HEK293T (cell line): ENCODE measurements around the gene RNF169.
"Not testable (repeated sequence)": the region's sequence is repeated elsewhere in the genome, so short reads cannot be mapped to it uniquely, and the experiment has no call there.

Source experiments
- CTCF ChIA-PET: fragments of 350-600 bp; formaldehyde crosslinking; extraction: SDS; loops from one replicate; lab custom pipeline; 2021; ENCODE audit warnings: antibody characterized with exemption, inconsistent platforms; lab: Yijun Ruan, JAX
- POLR2A ChIA-PET: fragments of 350-600 bp; formaldehyde crosslinking; extraction: SDS; loops from one replicate; lab custom pipeline; 2020; ENCODE audit warnings: antibody characterized with exemption, inconsistent platforms; lab: Yijun Ruan, JAX
- DNase-seq: peaks from one replicate; pipeline ENCODE4 v3.0.0; 2012; ENCODE audit warnings: mixed read lengths; ENCODE audit errors: extremely low spot score
- ARNT ChIP-seq: fragments of 450-650 bp; IDR thresholded peaks from 2 replicates; pipeline ENCODE4 v1.6.1; 2017; ENCODE audit warnings: mild to moderate bottlenecking
- BHLHE40 ChIP-seq: fragments of 450-650 bp; IDR thresholded peaks from 2 replicates; pipeline ENCODE4 v1.6.1; 2016; ENCODE audit warnings: mild to moderate bottlenecking, moderate library complexity, borderline replicate concordance
- CTBP1 ChIP-seq: fragments of 450-650 bp; IDR thresholded peaks from 2 replicates; pipeline ENCODE4 v1.6.1; 2016; ENCODE audit warnings: borderline replicate concordance
- ELF4 ChIP-seq: fragments of 450-650 bp; IDR thresholded peaks from 2 replicates; pipeline ENCODE4 v1.6.1; 2017; ENCODE audit warnings: antibody characterized with exemption
- FOXA1 ChIP-seq: fragments of 450-650 bp; IDR thresholded peaks from 2 replicates; pipeline ENCODE4 v1.6.1; 2016; ENCODE audit warnings: mild to moderate bottlenecking
- FOXK2 ChIP-seq: fragments of 450-650 bp; IDR thresholded peaks from 2 replicates; pipeline ENCODE4 v1.6.1; 2016; ENCODE audit warnings: mild to moderate bottlenecking
- FOXM1 ChIP-seq: fragments of 450-650 bp; IDR thresholded peaks from 2 replicates; pipeline ENCODE4 v1.6.1; 2017; ENCODE audit warnings: mild to moderate bottlenecking, borderline replicate concordance
- HDGF ChIP-seq: fragments of 450-650 bp; IDR thresholded peaks from 2 replicates; pipeline ENCODE4 v1.6.1; 2017; ENCODE audit warnings: antibody characterized with exemption, borderline replicate concordance
- L3MBTL2 ChIP-seq: fragments of 450-650 bp; conservative IDR thresholded peaks from 2 replicates; pipeline ENCODE4 v1.6.1; 2016; ENCODE audit warnings: mild to moderate bottlenecking
- LEF1 ChIP-seq: fragments of 450-650 bp; IDR thresholded peaks from 2 replicates; pipeline ENCODE4 v1.6.1; 2017; ENCODE audit warnings: mild to moderate bottlenecking, borderline replicate concordance
- NFRKB ChIP-seq: fragments of 450-650 bp; IDR thresholded peaks from 2 replicates; pipeline ENCODE4 v1.6.1; 2016; ENCODE audit warnings: mild to moderate bottlenecking, moderate library complexity
- SP1 ChIP-seq: fragments of 450-650 bp; IDR thresholded peaks from 2 replicates; pipeline ENCODE4 v1.6.1; 2017
- SUZ12 ChIP-seq: fragments of 450-650 bp; IDR thresholded peaks from 2 replicates; pipeline ENCODE4 v1.6.1; 2016; ENCODE audit warnings: mild to moderate bottlenecking
- TARDBP ChIP-seq: fragments of 450-650 bp; IDR thresholded peaks from 2 replicates; pipeline ENCODE4 v1.6.1; 2016
- ZNF384 ChIP-seq: fragments of 450-650 bp; IDR thresholded peaks from 2 replicates; pipeline ENCODE4 v1.6.1; 2016
- TF ChIP-seq, protein P1 (sequence below): fragments of 450-650 bp; IDR thresholded peaks from 2 replicates; pipeline ENCODE4 v1.6.1; 2016

Gene RNF169

DNA sequence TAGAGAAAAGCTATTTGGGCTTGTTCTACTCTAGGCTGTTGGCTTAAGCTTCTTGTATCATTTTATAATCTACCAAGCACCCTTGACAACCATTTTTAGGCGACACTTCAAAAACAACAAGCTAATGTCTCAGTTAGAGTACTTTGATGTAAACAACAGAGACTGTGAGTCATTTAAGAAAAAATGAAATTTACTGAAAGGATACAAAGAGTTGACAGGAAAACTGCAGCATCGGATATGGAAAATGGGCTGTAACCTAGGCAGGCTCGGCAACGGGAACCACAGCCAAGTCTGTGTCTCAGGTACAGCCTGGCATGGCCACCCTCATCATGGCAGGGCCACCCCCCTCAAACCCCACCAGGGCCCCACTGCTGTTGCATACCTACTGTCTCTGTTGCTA, 4.4 kb upstream of the RNF169 start:
- ChIA-PET CTCF (interaction anchor here (0.6 to 0.7 kb wide), 2 partner anchors 34 to 42 kb away, joined by 3 read pairs; no protein-coding TSS in a partner anchor), POLR2A (no interaction called here)
- TF ChIP-seq FOXK2 (no peak), SUZ12 (no peak), HDGF (no peak), ELF4 (no peak), L3MBTL2 (no peak), CTBP1 (no peak), BHLHE40 (no peak), FOXA1 (no peak), NFRKB (no peak), FOXM1 (no peak), ZNF384 (no peak), SP1 (no peak), LEF1 (no peak), ARNT (no peak), TARDBP (no peak)
- TF ChIP-seq, protein P1, sequence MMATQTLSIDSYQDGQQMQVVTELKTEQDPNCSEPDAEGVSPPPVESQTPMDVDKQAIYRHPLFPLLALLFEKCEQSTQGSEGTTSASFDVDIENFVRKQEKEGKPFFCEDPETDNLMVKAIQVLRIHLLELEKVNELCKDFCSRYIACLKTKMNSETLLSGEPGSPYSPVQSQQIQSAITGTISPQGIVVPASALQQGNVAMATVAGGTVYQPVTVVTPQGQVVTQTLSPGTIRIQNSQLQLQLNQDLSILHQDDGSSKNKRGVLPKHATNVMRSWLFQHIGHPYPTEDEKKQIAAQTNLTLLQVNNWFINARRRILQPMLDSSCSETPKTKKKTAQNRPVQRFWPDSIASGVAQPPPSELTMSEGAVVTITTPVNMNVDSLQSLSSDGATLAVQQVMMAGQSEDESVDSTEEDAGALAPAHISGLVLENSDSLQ, result no peak
- DNase-seq, result no peak

DNA sequence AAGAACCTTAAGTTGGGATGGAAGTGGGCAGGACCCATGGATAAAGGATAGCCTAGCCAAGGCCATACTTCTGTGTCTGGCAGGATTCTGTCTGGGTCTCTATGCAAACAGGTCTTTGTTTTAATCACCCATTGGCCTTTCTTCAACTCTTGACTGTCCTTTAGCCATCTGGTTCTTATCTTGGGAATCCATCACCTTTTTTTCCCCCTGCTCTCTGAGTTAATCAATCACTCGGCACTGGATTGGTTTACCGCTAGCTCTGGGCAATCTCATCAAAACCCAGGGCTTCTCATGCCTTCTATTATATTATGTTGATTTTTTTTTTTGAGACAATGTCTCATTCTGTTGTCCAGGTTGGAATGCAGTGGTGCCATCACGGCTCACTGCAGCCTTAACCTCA, 1.8 kb upstream of the RNF169 start:
- ChIA-PET CTCF (no interaction called here), POLR2A (no interaction called here)
- TF ChIP-seq SP1 (no peak), FOXA1 (no peak), CTBP1 (no peak), FOXM1 (no peak), ZNF384 (no peak), LEF1 (no peak), L3MBTL2 (no peak), NFRKB (no peak), SUZ12 (no peak), FOXK2 (no peak), TARDBP (no peak), ARNT (no peak), HDGF (no peak), BHLHE40 (no peak), ELF4 (no peak)
- TF ChIP-seq, protein P1, result no peak
- no peak for DNase-seq

DNA sequence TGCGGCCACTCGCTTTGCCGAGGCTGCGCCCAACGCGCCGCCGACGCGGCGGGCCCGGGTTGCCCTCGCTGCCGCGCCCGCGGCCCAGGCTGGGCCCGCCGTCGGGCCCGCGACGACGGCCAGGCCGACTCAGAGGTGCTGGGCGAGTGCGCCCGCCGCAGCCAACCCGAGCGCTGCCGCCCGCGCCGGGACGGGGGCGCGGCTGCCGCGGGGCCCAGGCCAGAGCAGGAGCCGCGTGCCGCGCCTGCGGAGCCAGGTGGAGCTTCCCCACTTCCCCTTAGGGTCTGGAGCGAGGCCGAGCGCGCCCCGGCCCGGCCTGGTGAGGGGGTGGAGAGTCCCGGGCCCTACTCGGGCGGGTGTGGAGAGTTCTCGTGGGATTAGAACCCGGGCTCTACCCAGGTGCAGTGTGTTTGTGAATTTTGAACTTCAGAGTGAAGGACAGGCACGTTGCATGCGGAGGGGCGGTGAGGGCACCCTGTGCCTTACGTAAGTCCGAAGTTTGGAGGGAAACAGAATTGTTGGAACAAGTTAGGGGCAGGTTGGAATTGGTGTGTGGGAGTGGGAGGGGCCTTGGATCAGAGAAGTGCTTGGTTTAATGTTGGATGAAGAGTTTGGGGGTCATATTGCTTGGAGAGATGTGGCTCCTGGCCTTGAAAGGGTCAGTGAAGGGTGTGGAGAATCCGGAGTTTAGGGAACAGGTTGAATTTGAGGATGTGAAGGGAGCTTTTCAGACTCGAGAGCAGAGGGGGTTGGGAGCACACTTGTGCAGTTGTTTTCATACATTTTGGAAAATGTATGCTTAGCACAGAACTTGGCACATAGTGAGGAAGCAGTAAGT, 697 bp downstream of the RNF169 start:
- peak; percentile 57 for DNase-seq
- POLR2A ChIA-PET, result interaction anchor here (0.5 to 1.5 kb wide), 7 partner anchors 10 to 256 kb away, joined by 3 to 4 read pairs (median 3); partner anchors contain the start of gene LIPT2
- TF ChIP-seq L3MBTL2, result peak; percentile 88
- TF ChIP-seq FOXK2, result no peak
- CTCF ChIA-PET, result no interaction called here

DNA sequence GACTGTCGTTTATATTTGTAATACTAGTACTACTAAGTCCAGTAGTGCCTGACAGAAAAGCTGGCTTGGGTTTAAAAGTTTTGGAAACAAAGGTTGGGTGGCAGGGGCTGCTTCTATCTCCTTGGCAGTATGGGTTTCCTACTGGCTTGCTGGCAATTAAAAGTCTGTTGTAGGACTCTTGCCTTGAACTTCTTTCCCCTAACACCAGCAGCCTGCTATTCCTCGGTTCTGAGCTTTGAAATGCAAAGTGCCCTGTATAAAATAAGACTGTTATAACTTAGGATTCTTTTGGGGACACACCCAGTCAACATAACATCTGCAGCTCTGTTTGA, 1.3 kb downstream of the RNF169 start:
- TF ChIP-seq HDGF, result no peak
- no peak for TF ChIP-seq SP1
- TF ChIP-seq SUZ12, result no peak
- TF ChIP-seq, protein P1, result no peak
- no peak for TF ChIP-seq FOXM1
- no peak for TF ChIP-seq NFRKB
- TF ChIP-seq FOXK2, result no peak
- ChIA-PET CTCF (no interaction called here), POLR2A (interaction anchor here (0.5 to 1.5 kb wide), 5 partner anchors 10 to 257 kb away, joined by 3 to 4 read pairs (median 3); partner anchors contain the start of gene LIPT2)
- DNase-seq, result no peak

DNA sequence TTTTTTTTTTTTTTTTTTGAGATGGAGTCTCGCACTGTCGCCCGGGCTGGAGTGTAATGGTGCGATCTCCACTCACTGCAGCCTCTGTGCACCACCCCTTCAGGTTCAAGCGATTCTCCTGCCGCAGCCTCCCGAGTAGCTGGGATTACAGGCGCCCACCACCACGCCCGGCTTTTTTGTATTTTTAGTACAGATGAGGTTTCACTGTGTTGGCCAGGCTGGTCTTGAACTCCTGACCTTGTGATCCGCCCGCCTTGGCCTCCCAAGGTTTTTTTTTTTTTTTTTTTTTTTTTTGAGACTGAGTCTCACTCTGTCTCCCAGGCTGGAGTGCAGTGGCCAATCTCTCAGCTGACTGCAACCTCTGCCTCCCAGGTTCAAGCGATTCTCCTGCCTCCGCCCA, 1.9 kb downstream of the RNF169 start:
- not testable (repeated sequence) for DNase-seq
- POLR2A ChIA-PET, result interaction anchor here (0.9 kb wide), 1 partner anchor 257 kb away, joined by 3 read pairs; the partner anchor contains the start of gene LIPT2
- CTCF ChIA-PET, result interaction anchor here (0.6 to 1.1 kb wide), 2 partner anchors 11 to 24 kb away, joined by 3 to 6 read pairs; no protein-coding TSS in a partner anchor
- TF ChIP-seq ZNF384, result peak; percentile 63; the same call in 1 of the 2 replicates

DNA sequence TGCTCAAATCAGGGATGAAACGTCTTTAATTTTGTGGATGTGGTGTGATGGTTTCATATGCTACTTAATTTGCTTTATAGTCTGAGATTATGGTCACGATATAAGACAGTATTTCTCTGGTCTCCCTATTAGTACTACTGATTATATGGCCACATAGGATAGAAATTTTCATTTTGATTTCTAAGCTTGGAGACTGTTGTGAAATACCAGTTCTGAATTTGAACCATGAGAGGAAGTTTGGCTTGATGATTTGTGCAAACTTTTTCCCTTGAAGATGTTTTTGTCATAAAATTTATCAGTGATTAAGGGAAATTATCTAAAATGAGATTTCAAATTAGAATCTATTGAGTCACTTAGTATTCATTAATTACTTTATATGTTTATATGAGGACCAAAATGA, 2.7 kb downstream of the RNF169 start:
- DNase-seq, result no peak
- TF ChIP-seq FOXA1 (no peak), CTBP1 (no peak)
- CTCF ChIA-PET, result interaction anchor here (0.6 to 1.1 kb wide), 2 partner anchors 12 to 25 kb away, joined by 3 to 6 read pairs; no protein-coding TSS in a partner anchor
- POLR2A ChIA-PET, result no interaction called here
